K562 (cell line): ENCODE measurements around the gene PYM1. TPM values are rescaled to one million over a fixed set of nuclear protein-coding genes. Genes with fewer than 3 reads are reported as not detected.

Source experiments
- ATAC-seq: fragments of 200-7000 bp; cut with Tn5 transposase; 3 replicates; pipeline ENCODE4 v1.9.1; 2020; ENCODE audit warnings: moderate library complexity
- BruUV-seq: library from RNA; stranded (reverse); fragments of 400-500 nt; replicated peaks from 2 replicates; lab custom pipeline; 2021; lab: Mats Ljungman, UMichigan
- CTCF ChIA-PET: fragments of 300-600 bp; formaldehyde crosslinking; extraction: SDS; loops from one replicate; lab custom pipeline; 2021; ENCODE audit warnings: low intra/inter-chr PET ratio; lab: Yijun Ruan, JAX
- POLR2A ChIA-PET: fragments of 300-600, 350-650 bp; sonication (Branson Sonifier 250); formaldehyde crosslinking; extraction: SDS; loops from one replicate; lab custom pipeline; 2021; ENCODE audit warnings: antibody characterized with exemption, inconsistent platforms; lab: Yijun Ruan, JAX
- DNase-seq, 4 experiments: peaks; one replicate each; pipeline versions ENCODE4 v3.0.0 to v3.0.0-alpha.2; 2011 to 2018; ENCODE audit warnings: low spot score in 3 of 4, mixed read lengths in 3 of 4; ENCODE audit errors: extremely low read depth in 1 of 4
- FAIRE-seq: peaks from 2 replicates; lab custom pipeline; 2011; peaks lifted over from hg19 to GRCh38; lab: Jason Lieb, UNC
- H2AFZ ChIP-seq: 2 replicates; pipeline ENCODE4 v1.6.0; 2011; ENCODE audit warnings: low read depth, low read length, control low read depth, inconsistent platforms
- H3K27ac ChIP-seq: fragments of 200-600 bp; 3 replicates; pipeline ENCODE4 v1.8.0; 2011; ENCODE audit warnings: low read depth, mild to moderate bottlenecking, control low read depth, inconsistent platforms, low read length, moderate library complexity, mixed read lengths; ENCODE audit errors: extremely low read depth
- H3K27me3 ChIP-seq, 2 experiments: fragments of 300-600 bp in 1 of 2; 2 replicates in 1 of 2; 3 replicates in 1 of 2; pipeline versions ENCODE4 v1.6.0 to v1.8.0; 2011; ENCODE audit warnings: inconsistent platforms in 2 of 2, low read length in 2 of 2, mild to moderate bottlenecking in 1 of 2, mixed read lengths in 1 of 2, moderate library complexity in 1 of 2; ENCODE audit not compliant: control insufficient read depth in 2 of 2, insufficient read depth in 2 of 2
- H3K36me3 ChIP-seq: fragments of 300-600 bp; 3 replicates; pipeline ENCODE4 v1.8.0; 2011; ENCODE audit warnings: mild to moderate bottlenecking, low read length, inconsistent platforms; ENCODE audit not compliant: control insufficient read depth, insufficient read depth
- H3K4me1 ChIP-seq, 2 experiments: fragments of 200-600 bp in 1 of 2; replicated peaks in 1 of 2; 2 replicates in 1 of 2; 3 replicates in 1 of 2; pipeline versions ENCODE4 v1.5.1 to v1.8.0; 2011; ENCODE audit warnings: inconsistent platforms in 2 of 2, low read length in 2 of 2, mild to moderate bottlenecking in 1 of 2, mixed read lengths in 1 of 2, moderate library complexity in 1 of 2; ENCODE audit not compliant: control insufficient read depth in 2 of 2, insufficient read depth in 2 of 2
- H3K4me2 ChIP-seq: 2 replicates; pipeline ENCODE4 v1.6.1; 2011; ENCODE audit warnings: low read length, control low read depth, inconsistent platforms, mixed read lengths; ENCODE audit not compliant: insufficient read depth
- H3K4me3 ChIP-seq: fragments of 200-600 bp; sonication (generic), shearing (Covaris generic); 2 replicates; pipeline ENCODE4 v1.5.1; 2016; ENCODE audit warnings: control low read depth, inconsistent platforms
- H3K79me2 ChIP-seq: fragments of 200-600 bp; 3 replicates; pipeline ENCODE4 v1.8.0; 2011; ENCODE audit warnings: low read length, inconsistent platforms; ENCODE audit not compliant: control insufficient read depth, insufficient read depth
- H3K9ac ChIP-seq, 2 experiments: 2 replicates each; pipeline versions ENCODE4 v1.6.0 to v1.6.1; 2011; ENCODE audit warnings: low read depth in 2 of 2, low read length in 2 of 2, control low read depth in 1 of 2, inconsistent platforms in 1 of 2, mild to moderate bottlenecking in 1 of 2, mixed read lengths in 1 of 2; ENCODE audit not compliant: insufficient read depth in 1 of 2
- H3K9me1 ChIP-seq: one replicate; pipeline ENCODE4 v1.6.0; 2011; ENCODE audit warnings: inconsistent platforms, mild to moderate bottlenecking, low read length, moderate library complexity; ENCODE audit not compliant: control insufficient read depth, insufficient read depth
- H3K9me3 ChIP-seq: replicated peaks from 2 replicates; pipeline ENCODE4 v1.5.1; 2011; ENCODE audit warnings: low read depth, low read length, inconsistent platforms; ENCODE audit not compliant: control insufficient read depth, insufficient read depth
- H4K20me1 ChIP-seq: replicated peaks from 2 replicates; pipeline ENCODE4 v1.6.1; 2011; ENCODE audit warnings: low read length, inconsistent platforms, mixed read lengths; ENCODE audit not compliant: control insufficient read depth, insufficient read depth
- EGR1 ChIP-seq: fragments of 450-650 bp; conservative IDR thresholded peaks from 2 replicates; pipeline ENCODE4 v1.6.1; 2017; ENCODE audit warnings: mild to moderate bottlenecking
- USF2 ChIP-seq: sonication (generic); formaldehyde crosslinking; IDR thresholded peaks from 2 replicates; pipeline ENCODE4 v1.5.0; 2020; ENCODE audit warnings: missing genetic modification reagents
- WGBS: fragments of 100-300 bp; shearing (Covaris generic); methylation state at CpG from one replicate; pipeline ENCODE4 v1.1.6; 2016; ENCODE audit warnings: low coverage, mixed read lengths; ENCODE audit not compliant: insufficient coverage; ENCODE audit errors: missing lambda C conversion rate; 5-methylcytosine and 5-hydroxymethylcytosine counted together
- in situ Hi-C: fragments of 300-500 bp; cut with MboI; formaldehyde crosslinking; loops from 4 replicates; pipeline ENCODE4 v1.15.0; 2018; ENCODE audit warnings: inconsistent platforms, mixed read lengths
- intact Hi-C: fragments of 100-400 bp; cut with micrococcal nuclease; formaldehyde crosslinking; loops from 2 replicates; pipeline ENCODE4 v1.14.2; 2022
- polyA plus RNA-seq, 8 experiments: library from polyadenylated mRNA; depleted of rRNA in 4 of 8; stranded (reverse) in 5 of 8; unstranded in 3 of 8; fragments of >200 nt; fragmentation: Nextera tagmentation in 2 of 8; fragmentation: Illumina TruSeq in 1 of 8; extraction: Ambion mirVana in 2 of 8; extraction: Trizol in 1 of 8; gene quantifications; 2 replicates each; pipeline versions ENCODE4 v1.2.1 to v1.2.3, GENCODE V29; 2011 to 2014; ENCODE audit warnings: inconsistent platforms in 1 of 8, missing spikeins in 1 of 8
- total RNA-seq, 7 experiments: library from RNA; depleted of rRNA in 6 of 7; stranded (reverse); fragments of >200 nt in 6 of 7; fragmentation: Illumina TruSeq in 2 of 7; extraction: Trizol in 2 of 7; gene quantifications; 2 replicates each; pipeline versions ENCODE4 v1.2.1 to v1.2.3, GENCODE V29; 2011 to 2021; ENCODE audit warnings: low replicate concordance in 1 of 7
- TF ChIP-seq, protein P1 (sequence below): sonication (generic); formaldehyde crosslinking; IDR thresholded peaks from 2 replicates; pipeline ENCODE4 v1.8.1; 2023; ENCODE audit warnings: mild to moderate bottlenecking, missing genetic modification reagents

PYM1 gene
- total and polyA plus RNA-seq, 9 of the 15 experiments (the other 6 are each of a cell fraction or from before 2014, with no cell fraction given) = 29.0 to 51.3 (median 34.1) TPM

- in situ Hi-C loops = no loop called here
Measured at GRCh38 chr12:55935738-55936151, 8.1 kb upstream of the PYM1 start.

More at GRCh38 chr12:55935738-55936151, 8.1 kb upstream of the PYM1 start:
- Histone ChIP-seq H3K79me2 (no peaks in the 10 kb centered on the region), H3K4me3 (no peak overlapping the region), H3K4me2 (no peak overlapping the region), H3K9me3 (no peaks in the 10 kb centered on the region), H3K9ac (0 out of 4 replicates have a peak overlapping the region, but pooled peaks of 1 of the 2 experiments have one; percentile 5), H3K27me3 (no peaks in the 10 kb centered on the region; a peak in 1 of 5 replicates), H3K27ac (no peak overlapping the region), H2AFZ (no peak overlapping the region), H3K4me1 (peaks cover 21 to 28% of the 10 kb centered on the region in 2 experiments; a peak in 4 of 5 replicates), H3K9me1 (no peaks in the 10 kb centered on the region), H4K20me1 (no peaks in the 10 kb centered on the region), H3K36me3 (no peaks in the 10 kb centered on the region)
- POLR2A ChIA-PET = interaction anchor here (0.8 to 0.9 kb wide), 2 partner anchors 8 to 38 kb away, joined by 4 to 6 read pairs; partner anchors contain the start of gene PYM1
- DNase-seq (no peak), ATAC-seq (no peak), FAIRE-seq (no peak)
- intact Hi-C loops = no loop called here
- peak; percentile 65; the same call in 1 of the 2 replicates for TF ChIP-seq EGR1
- no peak for TF ChIP-seq USF2 (CRISPR knock-in tag)
- TF ChIP-seq, protein P1, sequence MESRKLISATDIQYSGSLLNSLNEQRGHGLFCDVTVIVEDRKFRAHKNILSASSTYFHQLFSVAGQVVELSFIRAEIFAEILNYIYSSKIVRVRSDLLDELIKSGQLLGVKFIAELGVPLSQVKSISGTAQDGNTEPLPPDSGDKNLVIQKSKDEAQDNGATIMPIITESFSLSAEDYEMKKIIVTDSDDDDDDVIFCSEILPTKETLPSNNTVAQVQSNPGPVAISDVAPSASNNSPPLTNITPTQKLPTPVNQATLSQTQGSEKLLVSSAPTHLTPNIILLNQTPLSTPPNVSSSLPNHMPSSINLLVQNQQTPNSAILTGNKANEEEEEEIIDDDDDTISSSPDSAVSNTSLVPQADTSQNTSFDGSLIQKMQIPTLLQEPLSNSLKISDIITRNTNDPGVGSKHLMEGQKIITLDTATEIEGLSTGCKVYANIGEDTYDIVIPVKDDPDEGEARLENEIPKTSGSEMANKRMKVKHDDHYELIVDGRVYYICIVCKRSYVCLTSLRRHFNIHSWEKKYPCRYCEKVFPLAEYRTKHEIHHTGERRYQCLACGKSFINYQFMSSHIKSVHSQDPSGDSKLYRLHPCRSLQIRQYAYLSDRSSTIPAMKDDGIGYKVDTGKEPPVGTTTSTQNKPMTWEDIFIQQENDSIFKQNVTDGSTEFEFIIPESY (CRISPR knock-in tag) = 0 out of 2 replicates have a peak, but pooled peaks have one; percentile 12
- BruUV-seq = no TSS peak
- CTCF ChIA-PET = no interaction called here
- WGBS = 66% methylated on average over 25 of the region's 26 CpGs
